MCF 10A (cell line): ENCODE data around the gene UBAC2. TPM values are rescaled to one million over a fixed set of nuclear protein-coding genes. Genes with fewer than 3 reads are reported as not detected.

ENCODE experiments used
- BruUV-seq: library from RNA; stranded (reverse); fragments of 400-500 nt; replicated peaks from 2 replicates; lab custom pipeline; 2021; lab: Mats Ljungman, UMichigan
- CTCF ChIA-PET: fragments of 300-600 bp; sonication (Branson Sonifier 250); formaldehyde crosslinking; extraction: SDS; loops from one replicate; lab custom pipeline; 2021; ENCODE audit warnings: antibody characterized with exemption, inconsistent platforms; lab: Yijun Ruan, JAX
- POLR2A ChIA-PET: fragments of 300-600, 350-650 bp; sonication (Branson Sonifier 250); formaldehyde crosslinking; extraction: SDS; loops from one replicate; lab custom pipeline; 2020; ENCODE audit warnings: antibody characterized with exemption, inconsistent platforms; lab: Yijun Ruan, JAX
- DNase-seq: peaks from one replicate; pipeline ENCODE4 v3.0.0-alpha.2; 2018; ENCODE audit not compliant: unreplicated experiment
- H3K27ac Mint-ChIP-seq: one replicate; pipeline ENCODE4 v1.8.0; 2022; ENCODE audit warnings: mild to moderate bottlenecking, low read depth, mixed read lengths; ENCODE audit not compliant: unreplicated experiment
- H3K27me3 Mint-ChIP-seq: one replicate; pipeline ENCODE4 v1.8.0; 2022; ENCODE audit warnings: mixed read lengths; ENCODE audit not compliant: insufficient read depth, unreplicated experiment
- H3K36me3 Mint-ChIP-seq: one replicate; pipeline ENCODE4 v1.8.0; 2022; ENCODE audit warnings: mild to moderate bottlenecking, moderate library complexity, mixed read lengths; ENCODE audit not compliant: insufficient read depth, unreplicated experiment
- H3K4me1 Mint-ChIP-seq: one replicate; pipeline ENCODE4 v1.8.0; 2022; ENCODE audit warnings: mixed read lengths; ENCODE audit not compliant: insufficient read depth, unreplicated experiment
- H3K4me3 Mint-ChIP-seq: one replicate; pipeline ENCODE4 v1.8.0; 2022; ENCODE audit warnings: mild to moderate bottlenecking, moderate library complexity, mixed read lengths; ENCODE audit not compliant: unreplicated experiment
- H3K9me3 Mint-ChIP-seq: one replicate; pipeline ENCODE4 v1.8.0; 2022; ENCODE audit warnings: mixed read lengths; ENCODE audit not compliant: unreplicated experiment
- intact Hi-C: fragments of 100-400 bp; cut with micrococcal nuclease; formaldehyde crosslinking; loops from 2 replicates; pipeline ENCODE4 v1.14.1; 2022
- total RNA-seq: library from RNA; stranded (reverse); gene quantifications from 2 replicates; pipeline ENCODE4 v1.2.3, GENCODE V29; 2022
- TF ChIP-seq, protein P1 (sequence below): fragments of 200-600 bp; IDR thresholded peaks from one replicate; pipeline ENCODE4 v1.8.0; 2022; ENCODE audit warnings: antibody characterized with exemption, mild to moderate bottlenecking; ENCODE audit not compliant: unreplicated experiment

The UBAC2 gene
- total RNA-seq, 1 experiment from 2014 or later, result 74.7 TPM

DNA sequence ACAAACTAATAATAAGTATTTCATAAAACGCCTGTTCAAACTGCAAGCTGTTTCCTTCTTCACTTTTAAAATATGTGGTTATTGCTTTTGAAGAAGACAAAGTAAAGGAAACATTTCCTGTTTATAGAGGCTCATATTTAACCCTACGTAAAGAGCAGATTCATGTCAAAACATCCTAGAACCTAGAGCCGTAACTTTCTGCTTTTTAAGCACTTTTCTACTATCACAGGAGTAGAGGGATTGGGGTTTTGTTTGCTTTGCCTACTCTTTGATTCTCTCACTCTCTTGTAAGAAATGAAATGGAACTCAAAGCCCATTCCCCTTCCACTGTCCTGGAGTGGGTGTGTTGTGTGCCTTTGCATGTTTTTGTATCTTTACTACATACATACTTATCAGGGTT is 160.5 kb downstream of the UBAC2 start:
- ChIA-PET CTCF (no interaction called here), POLR2A (interaction anchor here (0.7 to 1.1 kb wide), 3 partner anchors 103 to 1171 kb away, joined by 3 read pairs; partner anchors contain the start of gene GPR18)
- intact Hi-C loops, result no loop called here
- Mint-ChIP-seq H3K36me3 (peaks cover 12% of the 10 kb centered on the region), H3K4me1 (no peaks in the 10 kb centered on the region), H3K27ac (no peak overlapping the region), H3K9me3 (no peaks in the 10 kb centered on the region), H3K4me3 (no peak overlapping the region), H3K27me3 (no peaks in the 10 kb centered on the region)
- DNase-seq, result no peak
- TF ChIP-seq, protein P1, sequence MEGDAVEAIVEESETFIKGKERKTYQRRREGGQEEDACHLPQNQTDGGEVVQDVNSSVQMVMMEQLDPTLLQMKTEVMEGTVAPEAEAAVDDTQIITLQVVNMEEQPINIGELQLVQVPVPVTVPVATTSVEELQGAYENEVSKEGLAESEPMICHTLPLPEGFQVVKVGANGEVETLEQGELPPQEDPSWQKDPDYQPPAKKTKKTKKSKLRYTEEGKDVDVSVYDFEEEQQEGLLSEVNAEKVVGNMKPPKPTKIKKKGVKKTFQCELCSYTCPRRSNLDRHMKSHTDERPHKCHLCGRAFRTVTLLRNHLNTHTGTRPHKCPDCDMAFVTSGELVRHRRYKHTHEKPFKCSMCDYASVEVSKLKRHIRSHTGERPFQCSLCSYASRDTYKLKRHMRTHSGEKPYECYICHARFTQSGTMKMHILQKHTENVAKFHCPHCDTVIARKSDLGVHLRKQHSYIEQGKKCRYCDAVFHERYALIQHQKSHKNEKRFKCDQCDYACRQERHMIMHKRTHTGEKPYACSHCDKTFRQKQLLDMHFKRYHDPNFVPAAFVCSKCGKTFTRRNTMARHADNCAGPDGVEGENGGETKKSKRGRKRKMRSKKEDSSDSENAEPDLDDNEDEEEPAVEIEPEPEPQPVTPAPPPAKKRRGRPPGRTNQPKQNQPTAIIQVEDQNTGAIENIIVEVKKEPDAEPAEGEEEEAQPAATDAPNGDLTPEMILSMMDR, result no peak
- BruUV-seq, result no TSS peak

DNA sequence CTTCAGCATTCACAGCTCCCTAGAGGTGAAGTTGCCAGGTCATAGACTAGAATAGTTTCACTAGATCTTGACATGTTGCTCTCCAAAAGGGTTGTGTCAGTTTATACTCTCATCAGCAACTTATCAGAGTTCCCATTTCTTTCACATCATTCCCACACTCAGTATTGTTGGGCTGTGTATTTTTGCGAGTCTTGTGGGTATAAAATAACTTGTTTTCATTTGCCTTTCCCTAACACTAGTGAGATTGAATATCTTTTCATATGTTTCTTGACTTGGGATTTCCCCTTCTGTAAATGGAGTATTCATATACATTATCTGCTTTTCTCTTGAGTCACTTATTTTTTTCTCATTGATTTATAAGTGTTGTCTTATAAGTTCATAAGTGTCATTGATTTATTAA is 161.7 kb downstream of the UBAC2 start:
- intact Hi-C loops, result no loop called here
- Mint-ChIP-seq H3K9me3 (no peaks in the 10 kb centered on the region), H3K4me1 (no peaks in the 10 kb centered on the region), H3K27me3 (no peaks in the 10 kb centered on the region), H3K27ac (no peak overlapping the region), H3K36me3 (peaks cover 16% of the 10 kb centered on the region), H3K4me3 (no peak overlapping the region)
- TF ChIP-seq, protein P1, result no peak
- CTCF ChIA-PET, result interaction anchor here (0.6 to 0.9 kb wide), 2 partner anchors 35 to 81 kb away, joined by 3 read pairs; no protein-coding TSS in a partner anchor
- DNase-seq, result no peak
- POLR2A ChIA-PET, result no interaction called here
- BruUV-seq, result no TSS peak

DNA sequence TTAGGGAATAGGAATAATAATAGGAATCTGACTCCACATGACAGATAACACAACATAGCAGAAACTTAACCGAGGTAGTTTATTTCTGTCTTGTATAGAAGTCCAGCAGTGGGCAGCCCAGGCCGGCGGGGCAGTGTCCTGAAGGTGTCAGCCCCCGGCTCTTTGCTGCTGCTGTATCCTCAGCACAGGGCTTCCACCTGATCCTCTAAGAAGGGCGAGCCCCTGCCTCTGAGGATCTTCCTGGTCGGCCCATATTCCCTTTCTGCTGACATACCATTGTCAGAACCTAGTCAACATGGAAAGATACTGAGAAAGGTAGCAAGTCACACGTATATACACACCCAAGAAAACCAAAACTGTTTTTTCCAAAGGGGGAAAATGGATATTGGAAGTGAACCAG is 162.7 kb downstream of the UBAC2 start:
- Mint-ChIP-seq H3K9me3 (no peaks in the 10 kb centered on the region), H3K27ac (no peak overlapping the region), H3K4me1 (no peaks in the 10 kb centered on the region), H3K4me3 (no peak overlapping the region), H3K36me3 (peaks cover 22% of the 10 kb centered on the region), H3K27me3 (no peaks in the 10 kb centered on the region)
- ChIA-PET CTCF (no interaction called here), POLR2A (no interaction called here)
- intact Hi-C loops, result no loop called here
- no peak for DNase-seq
- TF ChIP-seq, protein P1, result no peak
- no TSS peak for BruUV-seq

DNA sequence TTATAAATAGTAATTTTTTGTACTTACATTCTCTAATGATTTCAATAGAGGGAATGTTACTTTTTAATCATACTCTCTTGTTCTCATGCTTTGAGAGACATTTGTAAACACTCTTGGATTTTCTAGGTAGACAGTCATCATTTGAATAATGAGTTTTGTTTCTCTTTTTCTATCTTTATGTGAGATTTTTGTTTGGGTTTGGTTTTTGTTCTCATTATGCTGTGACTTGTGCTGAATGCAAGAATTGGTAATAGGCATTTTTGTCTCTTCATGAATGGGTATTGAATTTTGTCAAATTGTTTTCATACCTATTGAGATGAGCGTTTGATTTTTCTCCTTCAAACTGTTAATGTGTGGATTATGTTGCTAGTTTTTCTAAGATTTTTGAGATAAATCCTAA is 163.3 kb downstream of the UBAC2 start:
- no peak for DNase-seq
- Mint-ChIP-seq H3K27ac (no peak overlapping the region), H3K27me3 (no peaks in the 10 kb centered on the region)

More for the DNA sequence above, 163.3 kb downstream of the UBAC2 start:
- H3K9me3 Mint-ChIP-seq, result no peaks in the 10 kb centered on the region
- H3K36me3 Mint-ChIP-seq, result peaks cover 17% of the 10 kb centered on the region
- intact Hi-C loops, result no loop called here
- no peaks in the 10 kb centered on the region for H3K4me1 Mint-ChIP-seq
- CTCF ChIA-PET, result no interaction called here
- TF ChIP-seq, protein P1, result no peak
- H3K4me3 Mint-ChIP-seq, result no peak overlapping the region
- POLR2A ChIA-PET, result no interaction called here
- no TSS peak for BruUV-seq
